Pons (tissue), 1 donor: ENCODE data around the gene ZSCAN26.

Experiments used
- DNase-seq: peaks from one replicate; pipeline ENCODE4 v3.0.0-alpha.2; 2016; ENCODE audit warnings: low spot score

Gene ZSCAN26

GRCh38 chr6:28322661-28323060 is 55.7 kb downstream of the ZSCAN26 start:
- DNase-seq = no peak

- DNase-seq = no peak
Observed at GRCh38 chr6:28323813-28324424, 57.0 kb downstream of the ZSCAN26 start.

- no peak for DNase-seq
Observed at GRCh38 chr6:28326371-28326948, 59.5 kb downstream of the ZSCAN26 start.
